ENCODE measurements around the gene PDE4D.

Gene PDE4D

GRCh38 chr5:59732301-59732700 lies 161.2 kb downstream of the PDE4D start:
- no peak for DNase-seq

GRCh38 chr5:59731809-59732208 lies 161.7 kb downstream of the PDE4D start:
- no peak for DNase-seq

GRCh38 chr5:59729820-59730219 lies 163.7 kb downstream of the PDE4D start:
- DNase-seq, result no peak

- DNase-seq, result no peak
Observed at GRCh38 chr5:59729357-59729756, 164.2 kb downstream of the PDE4D start.

- DNase-seq, result no peak
Observed at GRCh38 chr5:59728356-59728755, 165.2 kb downstream of the PDE4D start.

- DNase-seq, result no peak
Observed at GRCh38 chr5:59727186-59727585, 166.3 kb downstream of the PDE4D start.

GRCh38 chr5:59725392-59725767 lies 168.1 kb downstream of the PDE4D start:
- no peak for DNase-seq

- DNase-seq, result no peak
Observed at GRCh38 chr5:59724482-59725391, 168.8 kb downstream of the PDE4D start.

DNA sequence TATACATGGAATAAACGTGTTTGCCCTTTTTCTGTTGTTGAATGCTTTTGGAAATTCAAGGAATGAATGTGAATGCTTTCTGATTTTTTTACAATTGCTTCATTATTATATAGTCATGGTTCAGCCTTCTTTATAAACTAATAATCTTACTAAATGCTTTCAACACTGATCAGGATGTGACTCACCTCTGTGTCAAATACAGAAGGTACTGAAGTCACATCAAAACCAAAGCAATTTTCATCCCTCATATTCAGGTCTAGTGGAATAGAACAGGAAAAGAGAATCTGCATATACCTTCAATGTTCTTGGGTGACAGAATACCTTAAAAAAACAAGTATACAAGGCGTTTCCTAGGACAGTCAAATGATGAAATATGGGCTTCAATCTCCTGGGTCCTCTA lies 170.7 kb downstream of the PDE4D start:
- no peak for DNase-seq

DNA sequence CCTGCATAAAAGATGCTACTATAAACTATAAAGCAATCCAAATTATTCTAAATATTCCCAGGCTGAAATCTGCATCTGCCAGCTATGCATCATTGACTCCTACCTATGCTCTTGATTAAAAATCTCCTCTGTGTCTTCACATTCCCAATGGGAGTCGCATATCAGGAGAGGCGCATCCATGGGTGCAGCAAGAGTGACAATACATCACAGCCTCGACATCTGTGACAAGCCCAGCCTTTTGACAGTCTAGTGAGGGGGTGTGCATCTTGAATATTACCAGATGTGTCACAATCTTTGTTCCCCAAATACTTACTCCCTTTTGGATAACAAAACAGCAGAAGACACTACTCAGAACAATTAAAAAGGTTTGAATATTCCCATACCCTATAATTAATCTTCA lies 171.8 kb downstream of the PDE4D start:
- DNase-seq, result no peak

DNA sequence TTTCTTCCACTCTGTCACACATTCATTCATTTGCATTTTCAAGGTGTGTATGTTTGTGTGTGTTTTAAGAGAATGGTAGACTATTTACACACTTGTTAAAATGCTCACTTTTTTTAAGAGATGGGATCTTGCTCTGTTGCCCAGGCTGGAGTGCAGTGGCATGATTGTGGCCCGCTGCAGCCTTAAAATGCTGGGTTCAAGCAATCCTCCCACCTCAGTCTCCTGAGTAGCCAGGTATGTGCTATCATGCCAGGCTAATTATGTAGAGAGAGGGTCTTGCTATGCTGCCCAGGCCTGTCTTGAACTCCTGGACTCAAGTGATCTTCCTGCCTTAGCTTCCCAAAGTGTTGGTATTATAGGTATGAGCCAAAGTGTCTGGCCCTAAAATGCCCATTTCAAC lies 173.5 kb downstream of the PDE4D start:
- no peak for DNase-seq

- no peak for DNase-seq
Observed at GRCh38 chr5:59716966-59717500, 176.5 kb downstream of the PDE4D start.

GRCh38 chr5:59716029-59716428 lies 177.5 kb downstream of the PDE4D start:
- DNase-seq, result no peak

DNA sequence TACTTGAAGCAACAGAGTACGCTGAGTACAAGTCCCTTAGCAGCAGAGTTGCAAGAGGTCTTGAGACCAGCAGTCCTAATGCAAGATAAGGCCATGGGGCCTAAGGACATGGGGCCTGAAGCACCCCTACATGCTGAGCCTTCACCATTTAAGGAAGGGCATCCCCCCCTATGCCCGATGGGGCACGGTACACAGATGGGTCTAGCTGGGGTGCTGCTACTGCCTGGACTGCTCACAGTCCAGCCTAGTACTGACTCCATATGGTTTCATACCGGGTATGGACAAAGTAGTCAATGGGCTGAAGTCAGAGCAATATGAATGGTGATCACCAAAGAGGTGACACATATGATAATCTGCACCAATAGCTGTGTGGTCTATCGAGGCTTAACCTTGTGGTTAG lies 178.3 kb downstream of the PDE4D start:
- DNase-seq, result no peak

DNA sequence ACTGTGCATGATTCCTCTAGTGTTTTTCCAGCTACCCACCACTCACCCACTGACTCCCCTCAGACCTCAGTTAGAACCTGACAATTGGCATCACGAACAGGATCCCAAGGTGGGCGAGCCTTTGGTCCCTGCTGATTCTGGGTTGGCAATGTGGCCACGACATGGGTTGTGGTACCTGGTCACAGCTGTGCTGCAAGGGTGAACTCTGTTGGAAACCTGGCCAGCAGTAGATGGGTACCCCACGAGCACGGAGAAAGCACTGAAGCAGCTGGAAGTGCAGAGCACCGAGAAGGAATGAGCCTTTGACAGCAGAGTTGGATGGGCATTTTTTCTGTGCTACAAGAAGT lies 180.1 kb downstream of the PDE4D start:
- DNase-seq, result no peak

- DNase-seq, result no peak
Observed at GRCh38 chr5:59712836-59713497, 180.6 kb downstream of the PDE4D start.

GRCh38 chr5:59711310-59711709 lies 182.2 kb downstream of the PDE4D start:
- DNase-seq, result no peak

- DNase-seq, result no peak
Observed at GRCh38 chr5:59709846-59710245, 183.7 kb downstream of the PDE4D start.

DNA sequence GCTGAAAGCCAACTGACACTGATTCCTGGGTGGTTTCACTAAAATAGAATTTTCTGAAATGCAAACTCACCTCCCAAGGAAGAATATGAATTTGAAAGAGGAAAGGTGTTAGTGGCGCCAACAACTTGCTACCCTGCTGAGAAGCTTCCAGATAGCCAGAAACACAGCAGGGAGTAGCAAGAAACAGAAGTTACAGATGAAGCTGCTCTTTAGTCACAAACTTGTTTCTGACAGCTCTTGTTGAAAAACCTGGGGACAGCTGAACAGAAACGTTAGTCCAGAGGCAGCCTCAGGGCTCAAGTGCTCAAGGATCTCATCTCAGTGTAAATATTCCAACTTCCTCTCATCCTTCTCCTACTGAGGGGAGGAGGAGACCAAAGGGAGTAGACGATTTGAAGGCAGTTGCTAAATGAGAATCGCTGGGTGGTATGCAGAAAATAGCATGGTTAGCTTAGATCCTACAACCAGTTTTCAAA lies 184.1 kb downstream of the PDE4D start:
- no peak for DNase-seq

DNA sequence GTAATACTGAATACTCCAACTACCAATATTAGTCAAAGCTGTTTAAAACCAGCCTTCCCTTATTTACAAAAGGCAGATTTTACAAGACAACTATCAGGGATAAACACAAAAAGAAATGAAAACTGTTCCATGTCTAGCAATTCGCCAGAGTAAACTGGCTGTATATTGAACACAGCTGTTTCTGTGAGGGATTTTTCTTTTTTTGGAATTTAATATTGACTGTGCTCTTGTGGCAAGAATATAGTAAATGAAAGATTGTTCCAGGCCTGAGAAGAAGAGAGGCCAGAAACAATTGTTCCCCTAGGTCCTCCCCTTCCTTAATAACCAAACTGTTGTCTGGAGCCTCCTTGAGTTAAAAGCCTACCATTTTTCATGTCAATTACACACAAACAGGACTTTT lies 188.6 kb downstream of the PDE4D start:
- no peak for DNase-seq

- DNase-seq, result no peak
Observed at GRCh38 chr5:59703789-59704188, 189.7 kb downstream of the PDE4D start.

DNA sequence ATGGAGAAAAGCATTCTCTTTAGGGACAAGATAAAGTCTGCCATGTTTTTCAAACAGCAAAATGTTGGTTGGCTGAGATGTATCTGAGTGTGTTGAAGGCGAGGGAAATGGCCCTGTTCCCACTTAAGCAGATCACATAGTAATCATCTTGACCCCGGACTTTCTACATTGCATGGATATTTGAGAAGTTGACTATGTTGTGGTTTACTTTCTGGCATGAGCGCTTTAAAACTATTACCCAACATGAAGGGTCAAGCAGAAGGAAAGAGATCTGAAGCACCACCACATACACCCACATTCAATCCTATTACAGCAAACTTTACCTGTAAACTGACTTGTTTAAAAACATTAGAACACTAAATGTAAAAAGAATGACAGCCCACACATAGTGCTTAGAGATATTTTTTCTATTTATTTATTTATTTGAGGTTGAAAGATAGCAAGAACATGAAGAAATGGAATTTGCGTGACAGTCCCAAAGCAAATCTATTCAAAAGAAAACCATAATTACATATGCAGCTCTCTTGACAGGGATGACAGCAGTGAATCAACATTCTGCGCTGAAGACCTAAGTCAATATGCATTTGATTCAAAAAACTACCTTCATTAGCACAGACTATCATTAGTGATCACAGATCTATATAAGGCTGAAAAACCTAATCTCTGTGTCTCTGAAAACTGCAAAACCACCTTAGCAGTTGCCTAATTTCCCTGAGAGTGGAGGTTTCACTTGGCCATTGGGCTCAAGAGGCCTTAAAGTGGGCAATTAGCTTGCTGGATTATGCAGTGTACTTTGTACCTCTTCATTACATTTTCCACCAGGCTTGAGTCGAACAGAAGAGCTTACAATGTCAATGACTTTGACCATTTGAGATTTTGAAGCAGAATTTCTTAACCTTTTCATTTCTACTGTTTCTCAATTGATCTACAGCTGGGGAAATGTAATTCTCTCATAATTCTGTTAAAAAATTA lies 195.0 kb downstream of the PDE4D start:
- no peak for DNase-seq

GRCh38 chr5:59694411-59694810 lies 199.1 kb downstream of the PDE4D start:
- no peak for DNase-seq

Measured in T-helper 9 cell (primary cell).